ENCODE results near the gene FRAT2. TPM values are rescaled to one million over a fixed set of nuclear protein-coding genes. Genes with fewer than 3 reads are reported as not detected.

The FRAT2 gene
- total and polyA plus RNA-seq, 2 of the 13 experiments (the other 11 are each of a cell fraction or from before 2014, with no cell fraction given): 7.2 to 14.1 TPM

DNA sequence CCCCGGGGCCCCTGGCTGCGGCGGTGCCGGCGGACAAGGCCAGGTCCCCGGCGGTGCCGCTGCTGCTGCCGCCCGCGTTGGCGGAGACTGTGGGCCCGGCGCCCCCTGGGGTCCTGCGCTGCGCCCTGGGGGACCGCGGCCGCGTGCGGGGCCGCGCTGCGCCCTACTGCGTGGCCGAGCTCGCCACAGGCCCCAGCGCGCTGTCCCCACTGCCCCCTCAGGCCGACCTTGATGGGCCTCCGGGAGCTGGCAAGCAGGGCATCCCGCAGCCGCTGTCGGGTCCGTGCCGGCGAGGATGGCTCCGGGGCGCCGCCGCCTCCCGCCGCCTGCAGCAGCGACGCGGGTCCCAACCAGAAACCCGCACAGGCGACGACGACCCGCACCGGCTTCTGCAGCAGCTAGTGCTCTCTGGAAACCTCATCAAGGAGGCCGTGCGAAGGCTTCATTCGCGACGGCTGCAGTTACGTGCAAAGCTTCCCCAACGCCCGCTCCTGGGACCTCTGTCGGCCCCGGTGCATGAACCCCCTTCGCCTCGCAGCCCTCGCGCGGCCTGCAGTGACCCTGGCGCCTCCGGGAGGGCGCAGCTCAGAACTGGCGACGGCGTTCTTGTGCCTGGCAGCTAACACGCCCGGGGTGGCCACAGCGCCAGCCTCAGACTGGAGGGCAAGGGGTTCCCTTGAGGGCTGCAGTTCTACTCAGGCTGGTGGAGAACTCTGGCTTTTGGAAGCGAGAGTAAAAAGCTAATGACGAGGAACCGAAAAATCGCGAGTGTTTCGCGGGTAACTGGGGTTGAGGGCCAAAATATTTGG lies 14.7 kb downstream of the FRAT2 start (continued):
- 0 out of 2 replicates have a peak, but pooled peaks have one; percentile 27 for TF ChIP-seq SALL1 (CRISPR knock-in tag; IDR thresholded peaks at IDR 0.05)
- TF ChIP-seq, protein P1, sequence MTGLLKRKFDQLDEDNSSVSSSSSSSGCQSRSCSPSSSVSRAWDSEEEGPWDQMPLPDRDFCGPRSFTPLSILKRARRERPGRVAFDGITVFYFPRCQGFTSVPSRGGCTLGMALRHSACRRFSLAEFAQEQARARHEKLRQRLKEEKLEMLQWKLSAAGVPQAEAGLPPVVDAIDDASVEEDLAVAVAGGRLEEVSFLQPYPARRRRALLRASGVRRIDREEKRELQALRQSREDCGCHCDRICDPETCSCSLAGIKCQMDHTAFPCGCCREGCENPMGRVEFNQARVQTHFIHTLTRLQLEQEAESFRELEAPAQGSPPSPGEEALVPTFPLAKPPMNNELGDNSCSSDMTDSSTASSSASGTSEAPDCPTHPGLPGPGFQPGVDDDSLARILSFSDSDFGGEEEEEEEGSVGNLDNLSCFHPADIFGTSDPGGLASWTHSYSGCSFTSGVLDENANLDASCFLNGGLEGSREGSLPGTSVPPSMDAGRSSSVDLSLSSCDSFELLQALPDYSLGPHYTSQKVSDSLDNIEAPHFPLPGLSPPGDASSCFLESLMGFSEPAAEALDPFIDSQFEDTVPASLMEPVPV (CRISPR knock-in tag; IDR thresholded peaks at IDR 0.05): 0 out of 2 replicates have a peak, but pooled peaks have one; percentile 52
- TF ChIP-seq ETV5 (CRISPR knock-in tag; IDR thresholded peaks at IDR 0.05; ENCODE audit: borderline replicate concordance): peak; percentile 58
- TF ChIP-seq HDAC2 (CRISPR knock-in tag; IDR thresholded peaks at IDR 0.05): peak; percentile 56
- TF ChIP-seq, protein P2, sequence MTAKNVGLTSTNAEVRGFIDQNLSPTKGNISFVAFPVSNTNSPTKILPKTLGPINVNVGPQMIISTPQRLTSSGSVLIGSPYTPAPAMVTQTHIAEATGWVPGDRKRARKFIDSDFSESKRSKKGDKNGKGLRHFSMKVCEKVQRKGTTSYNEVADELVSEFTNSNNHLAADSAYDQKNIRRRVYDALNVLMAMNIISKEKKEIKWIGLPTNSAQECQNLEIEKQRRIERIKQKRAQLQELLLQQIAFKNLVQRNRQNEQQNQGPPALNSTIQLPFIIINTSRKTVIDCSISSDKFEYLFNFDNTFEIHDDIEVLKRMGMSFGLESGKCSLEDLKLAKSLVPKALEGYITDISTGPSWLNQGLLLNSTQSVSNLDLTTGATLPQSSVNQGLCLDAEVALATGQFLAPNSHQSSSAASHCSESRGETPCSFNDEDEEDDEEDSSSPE (CRISPR knock-in tag; IDR thresholded peaks at IDR 0.05): peak; percentile 28; the same call in 1 of the 2 replicates
- no peak for TF ChIP-seq FOSL1 (CRISPR knock-in tag; IDR thresholded peaks at IDR 0.05; ENCODE audit: borderline replicate concordance)
- 0 out of 2 replicates have a peak, but pooled peaks have one; percentile 16 for TF ChIP-seq ZBTB2 (CRISPR knock-in tag; IDR thresholded peaks at IDR 0.05; ENCODE audit: low read depth)
- TF ChIP-seq, protein P3, sequence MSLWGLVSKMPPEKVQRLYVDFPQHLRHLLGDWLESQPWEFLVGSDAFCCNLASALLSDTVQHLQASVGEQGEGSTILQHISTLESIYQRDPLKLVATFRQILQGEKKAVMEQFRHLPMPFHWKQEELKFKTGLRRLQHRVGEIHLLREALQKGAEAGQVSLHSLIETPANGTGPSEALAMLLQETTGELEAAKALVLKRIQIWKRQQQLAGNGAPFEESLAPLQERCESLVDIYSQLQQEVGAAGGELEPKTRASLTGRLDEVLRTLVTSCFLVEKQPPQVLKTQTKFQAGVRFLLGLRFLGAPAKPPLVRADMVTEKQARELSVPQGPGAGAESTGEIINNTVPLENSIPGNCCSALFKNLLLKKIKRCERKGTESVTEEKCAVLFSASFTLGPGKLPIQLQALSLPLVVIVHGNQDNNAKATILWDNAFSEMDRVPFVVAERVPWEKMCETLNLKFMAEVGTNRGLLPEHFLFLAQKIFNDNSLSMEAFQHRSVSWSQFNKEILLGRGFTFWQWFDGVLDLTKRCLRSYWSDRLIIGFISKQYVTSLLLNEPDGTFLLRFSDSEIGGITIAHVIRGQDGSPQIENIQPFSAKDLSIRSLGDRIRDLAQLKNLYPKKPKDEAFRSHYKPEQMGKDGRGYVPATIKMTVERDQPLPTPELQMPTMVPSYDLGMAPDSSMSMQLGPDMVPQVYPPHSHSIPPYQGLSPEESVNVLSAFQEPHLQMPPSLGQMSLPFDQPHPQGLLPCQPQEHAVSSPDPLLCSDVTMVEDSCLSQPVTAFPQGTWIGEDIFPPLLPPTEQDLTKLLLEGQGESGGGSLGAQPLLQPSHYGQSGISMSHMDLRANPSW (CRISPR knock-in tag; IDR thresholded peaks at IDR 0.05; ENCODE audit: borderline replicate concordance): no peak
- peak; percentile 30; the same call in 1 of the 2 replicates for TF ChIP-seq SMAD3 (CRISPR knock-in tag; IDR thresholded peaks at IDR 0.05)
- no peak for TF ChIP-seq MNT (IDR thresholded peaks at IDR 0.05)
- TF ChIP-seq TBX3 (IDR thresholded peaks at IDR 0.05; ENCODE audit: borderline replicate concordance): no peak
- TF ChIP-seq KLF12 (CRISPR knock-in tag; IDR thresholded peaks at IDR 0.05; ENCODE audit: borderline replicate concordance): peak; percentile 33; the same call in 1 of the 2 replicates
- TF ChIP-seq HMGA1 (CRISPR knock-in tag; conservative IDR thresholded peaks at IDR 0.05): no peak
- no peak for TF ChIP-seq ZNF281 (CRISPR knock-in tag; IDR thresholded peaks at IDR 0.05; ENCODE audit: borderline replicate concordance)
- TF ChIP-seq ZNF570 (CRISPR knock-in tag; IDR thresholded peaks at IDR 0.05; ENCODE audit: borderline replicate concordance): no peak
- no peak for TF ChIP-seq HNF4A (CRISPR knock-in tag; IDR thresholded peaks at IDR 0.05)
